A673 (cell line): ENCODE results near the gene CEACAM18. TPM values are rescaled to one million over a fixed set of nuclear protein-coding genes. Genes with fewer than 3 reads are reported as not detected.

ENCODE experiments used
- BruUV-seq: library from RNA; stranded (reverse); fragments of 400-500 nt; replicated peaks from 2 replicates; lab custom pipeline; 2021; lab: Mats Ljungman, UMichigan
- CTCF ChIA-PET: fragments of 300-600 bp; sonication (Branson Sonifier 250); formaldehyde crosslinking; loops from one replicate; lab custom pipeline; 2022; ENCODE audit warnings: antibody characterized with exemption; lab: Charles Lee
- POLR2A ChIA-PET: fragments of 300-600 bp; sonication (Branson Sonifier 250); formaldehyde crosslinking; loops from one replicate; lab custom pipeline; 2022; ENCODE audit warnings: antibody characterized with exemption; ENCODE audit not compliant: low non-redundant PET; lab: Charles Lee
- DNase-seq: peaks from one replicate; pipeline ENCODE4 v3.0.0-alpha.2; 2015; ENCODE audit warnings: low spot score
- H3K27ac ChIP-seq: fragments of 200-600 bp; sonication (generic); 2 replicates; pipeline ENCODE4 v1.5.1; 2016; ENCODE audit warnings: mixed run types, low read depth, mild to moderate bottlenecking, mixed read lengths, antibody characterized with exemption, low read length; ENCODE audit not compliant: poor library complexity, severe bottlenecking
- H3K27me3 ChIP-seq: fragments of 200-600 bp; sonication (generic); replicated peaks from 2 replicates; pipeline ENCODE4 v1.6.1; 2017; ENCODE audit warnings: mixed run types, low read depth, mild to moderate bottlenecking, mixed read lengths, antibody characterized with exemption, low read length; ENCODE audit not compliant: insufficient read depth, poor library complexity
- H3K36me3 ChIP-seq: fragments of 200-600 bp; sonication (generic); 2 replicates; pipeline ENCODE4 v1.6.1; 2016; ENCODE audit warnings: mixed run types, mild to moderate bottlenecking, mixed read lengths, antibody characterized with exemption, low read length; ENCODE audit not compliant: insufficient read depth, poor library complexity, severe bottlenecking
- H3K4me1 ChIP-seq: fragments of 200-600 bp; sonication (generic); 2 replicates; pipeline ENCODE4 v1.6.1; 2017; ENCODE audit warnings: mixed run types, mild to moderate bottlenecking, mixed read lengths, antibody characterized with exemption, low read length; ENCODE audit not compliant: insufficient read depth, poor library complexity, severe bottlenecking
- H3K4me3 ChIP-seq: fragments of 200-600 bp; sonication (generic); 2 replicates; pipeline ENCODE4 v1.5.1; 2016; ENCODE audit warnings: low read depth, mixed run types, mild to moderate bottlenecking, mixed read lengths, low read length; ENCODE audit not compliant: poor library complexity, severe bottlenecking
- H3K9me3 ChIP-seq: fragments of 200-600 bp; sonication (generic); 2 replicates; pipeline ENCODE4 v1.6.1; 2016; ENCODE audit warnings: mixed run types, low read depth, mild to moderate bottlenecking, mixed read lengths, antibody characterized with exemption, low read length; ENCODE audit not compliant: poor library complexity, severe bottlenecking
- CTCF ChIP-seq: fragments of 300-800, 200-600 bp; sonication (generic); conservative IDR thresholded peaks from 2 replicates; pipeline ENCODE4 v1.5.1; 2017; ENCODE audit warnings: low read depth, mild to moderate bottlenecking, antibody characterized with exemption, low read length, moderate library complexity, mixed read lengths
- EZH2 ChIP-seq: fragments of 200-600 bp; sonication (generic); IDR thresholded peaks from 2 replicates; pipeline ENCODE4 v1.6.1; 2017; ENCODE audit warnings: borderline replicate concordance, low read depth, mild to moderate bottlenecking, mixed read lengths, antibody characterized with exemption, low read length; ENCODE audit not compliant: poor library complexity, severe bottlenecking
- intact Hi-C: fragments of 100-400 bp; cut with micrococcal nuclease; formaldehyde crosslinking; loops from one replicate; pipeline ENCODE4 v1.10.0; 2022; ENCODE audit not compliant: unreplicated experiment
- total RNA-seq: library from RNA; stranded (reverse); gene quantifications from 2 replicates; pipeline ENCODE4 v1.2.3, GENCODE V29; 2021

Gene CEACAM18
- total RNA-seq, 1 experiment from 2014 or later, result not detected

DNA sequence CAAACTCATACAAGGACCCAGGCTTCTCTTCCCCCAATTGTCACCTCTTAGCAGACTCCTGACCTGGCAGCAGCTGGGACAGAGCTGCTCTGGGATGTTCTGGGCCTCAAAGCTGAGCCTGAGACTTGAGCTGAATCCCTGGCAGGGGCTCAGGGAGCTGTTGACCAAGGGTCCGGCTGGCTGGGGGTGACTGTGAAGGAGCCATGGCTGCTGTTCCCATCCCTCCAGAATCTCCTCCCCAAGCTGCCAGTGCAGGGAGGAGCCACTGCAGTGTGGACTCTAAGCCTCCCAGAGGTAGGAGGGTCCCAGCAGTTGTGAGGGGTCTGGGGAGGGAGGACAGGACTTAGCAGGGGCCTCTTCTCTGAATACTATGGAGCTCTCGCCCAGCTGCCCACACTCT lies 51.0 kb downstream of the CEACAM18 start:
- intact Hi-C loops, result no loop called here
- TF ChIP-seq CTCF (no peak), EZH2 (no peak)
- peaks cover 78% of the 10 kb centered on the region for H3K27me3 ChIP-seq
- H3K9me3 ChIP-seq, result no peaks in the 10 kb centered on the region
- no peak overlapping the region for H3K27ac ChIP-seq
- no peak overlapping the region for H3K4me3 ChIP-seq
- POLR2A ChIA-PET, result no interaction called here
- H3K36me3 ChIP-seq, result no peaks in the 10 kb centered on the region
- no peaks in the 10 kb centered on the region for H3K4me1 ChIP-seq
- no peak for DNase-seq
- no TSS peak for BruUV-seq
- CTCF ChIA-PET, result no interaction called here

DNA sequence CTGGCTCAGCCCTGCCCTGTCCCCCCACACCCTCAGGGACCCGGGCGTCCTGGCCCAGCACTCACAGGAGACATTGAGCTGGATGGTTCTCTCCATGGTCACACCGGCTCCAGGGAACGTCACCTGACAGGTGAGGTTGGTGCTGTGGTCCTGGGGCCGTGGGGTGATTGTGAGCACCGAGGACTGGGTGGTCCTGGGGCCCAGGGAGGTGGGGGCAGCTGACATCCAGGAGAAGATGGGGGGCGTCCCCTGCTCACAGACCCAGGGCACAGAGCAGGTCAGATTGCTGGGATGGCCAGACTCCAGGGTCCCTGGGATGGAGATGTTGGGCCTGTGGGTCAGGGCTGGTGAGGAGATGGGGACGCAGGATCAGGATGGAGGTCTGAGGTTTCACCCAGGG lies 52.3 kb downstream of the CEACAM18 start:
- H3K36me3 ChIP-seq, result no peaks in the 10 kb centered on the region
- H3K27ac ChIP-seq, result no peak overlapping the region
- TF ChIP-seq EZH2 (no peak), CTCF (no peak)
- BruUV-seq, result no TSS peak
- DNase-seq, result no peak
- H3K27me3 ChIP-seq, result peaks cover 90% of the 10 kb centered on the region
- CTCF ChIA-PET, result no interaction called here
- H3K4me3 ChIP-seq, result no peak overlapping the region
- no peaks in the 10 kb centered on the region for H3K9me3 ChIP-seq
- H3K4me1 ChIP-seq, result no peaks in the 10 kb centered on the region
- intact Hi-C loops, result no loop called here
- POLR2A ChIA-PET, result no interaction called here

- intact Hi-C loops, result no loop called here
- Histone ChIP-seq H3K9me3 (no peaks in the 10 kb centered on the region), H3K27me3 (peaks cover 98% of the 10 kb centered on the region), H3K27ac (no peak within 1 kb of the TSS), H3K4me1 (no peaks in the 10 kb centered on the region), H3K36me3 (no peaks in the 10 kb centered on the region), H3K4me3 (no peak within 1 kb of the TSS)
- TF ChIP-seq EZH2, result no peak
- no peak for TF ChIP-seq CTCF
- no peak for DNase-seq
- POLR2A ChIA-PET, result no interaction called here
- no TSS peak for BruUV-seq
- CTCF ChIA-PET, result no interaction called here
Measured at GRCh38 chr19:51531349-51532315, 53.3 kb downstream of the CEACAM18 start, which contains the start of gene SIGLEC6. Gene SIGLEC6, minus strand, starts transcription at chr19:51531670. Its CDS starts 22 bp downstream, at chr19:51531648.
